ENCODE data around the gene BTN2A1. TPM values are rescaled to one million over a fixed set of nuclear protein-coding genes. Genes with fewer than 3 reads are reported as not detected.
"Not testable (repeated sequence)": the region's sequence is repeated elsewhere in the genome, so short reads cannot be mapped to it uniquely, and the experiment has no call there.

Gene BTN2A1
- total RNA-seq, 1 donor: 11.1 TPM

- Histone ChIP-seq H3K4me3 (ENCODE audit: low read length) (no peak overlapping the region), H3K4me1 (ENCODE audit: insufficient read depth, low read length) (peaks cover 15% of the 10 kb centered on the region), H3K9me3 (ENCODE audit: low read depth, low read length) (no peaks in the 10 kb centered on the region), H3K27me3 (ENCODE audit: insufficient read depth, low read length) (no peaks in the 10 kb centered on the region)
Observed at GRCh38 chr6:26447257-26447656, 10.5 kb upstream of the BTN2A1 start.

GRCh38 chr6:26450240-26450639 is 7.5 kb upstream of the BTN2A1 start:
- H3K9me3 ChIP-seq (ENCODE audit: low read depth, low read length): no peaks in the 10 kb centered on the region
- H3K27me3 ChIP-seq (ENCODE audit: insufficient read depth, low read length): no peaks in the 10 kb centered on the region
- H3K4me1 ChIP-seq (ENCODE audit: insufficient read depth, low read length): peaks cover 9% of the 10 kb centered on the region
- H3K4me3 ChIP-seq (ENCODE audit: low read length): no peak overlapping the region

- no peaks in the 10 kb centered on the region for H3K9me3 ChIP-seq (ENCODE audit: low read depth, low read length)
- no peak overlapping the region for H3K4me3 ChIP-seq (ENCODE audit: low read length)
- peaks cover 11% of the 10 kb centered on the region for H3K4me1 ChIP-seq (ENCODE audit: insufficient read depth, low read length)
- H3K27me3 ChIP-seq (ENCODE audit: insufficient read depth, low read length): no peaks in the 10 kb centered on the region
Observed at GRCh38 chr6:26452631-26453235, 5.0 kb upstream of the BTN2A1 start.

- H3K4me1 ChIP-seq (ENCODE audit: insufficient read depth, low read length): peaks cover 19% of the 10 kb centered on the region
- no peak overlapping the region for H3K4me3 ChIP-seq (ENCODE audit: low read length)
- no peaks in the 10 kb centered on the region for H3K27me3 ChIP-seq (ENCODE audit: insufficient read depth, low read length)
- no peaks in the 10 kb centered on the region for H3K9me3 ChIP-seq (ENCODE audit: low read depth, low read length)
Observed at GRCh38 chr6:26454631-26455030, 3.1 kb upstream of the BTN2A1 start.

GRCh38 chr6:26455357-26455970 is 2.3 kb upstream of the BTN2A1 start:
- Histone ChIP-seq H3K4me3 (ENCODE audit: low read length) (no peak overlapping the region), H3K4me1 (ENCODE audit: insufficient read depth, low read length) (peaks cover 27% of the 10 kb centered on the region), H3K9me3 (ENCODE audit: low read depth, low read length) (no peaks in the 10 kb centered on the region), H3K27me3 (ENCODE audit: insufficient read depth, low read length) (no peaks in the 10 kb centered on the region)

- Histone ChIP-seq H3K27me3 (ENCODE audit: insufficient read depth, low read length) (no peaks in the 10 kb centered on the region), H3K4me3 (ENCODE audit: low read length) (peak overlapping the region; percentile 83), H3K9me3 (ENCODE audit: low read depth, low read length) (no peaks in the 10 kb centered on the region), H3K4me1 (ENCODE audit: insufficient read depth, low read length) (peaks cover 46% of the 10 kb centered on the region)
Observed at GRCh38 chr6:26457264-26457805, 420 bp upstream of the BTN2A1 start.

GRCh38 chr6:26459023-26459810 is 1.5 kb downstream of the BTN2A1 start:
- peaks cover 50% of the 10 kb centered on the region for H3K4me1 ChIP-seq (ENCODE audit: insufficient read depth, low read length)
- H3K4me3 ChIP-seq (ENCODE audit: low read length): peak overlapping the region; percentile 83
- no peaks in the 10 kb centered on the region for H3K9me3 ChIP-seq (ENCODE audit: low read depth, low read length)
- no peaks in the 10 kb centered on the region for H3K27me3 ChIP-seq (ENCODE audit: insufficient read depth, low read length)

- not testable (repeated sequence) for H3K27me3 ChIP-seq (ENCODE audit: insufficient read depth, low read length); H3K4me3 ChIP-seq (ENCODE audit: low read length); H3K9me3 ChIP-seq (ENCODE audit: low read depth, low read length)
- peaks cover 61% of the 10 kb centered on the region for H3K4me1 ChIP-seq (ENCODE audit: insufficient read depth, low read length)
Observed at GRCh38 chr6:26461353-26461752, 3.6 kb downstream of the BTN2A1 start.

- Histone ChIP-seq H3K27me3 (ENCODE audit: insufficient read depth, low read length) (no peaks in the 10 kb centered on the region), H3K4me1 (ENCODE audit: insufficient read depth, low read length) (peaks cover 49% of the 10 kb centered on the region), H3K4me3 (ENCODE audit: low read length) (no peak overlapping the region), H3K9me3 (ENCODE audit: low read depth, low read length) (no peaks in the 10 kb centered on the region)
Observed at GRCh38 chr6:26464014-26464413, 6.3 kb downstream of the BTN2A1 start.

- H3K9me3 ChIP-seq (ENCODE audit: low read depth, low read length): no peaks in the 10 kb centered on the region
- H3K27me3 ChIP-seq (ENCODE audit: insufficient read depth, low read length): no peaks in the 10 kb centered on the region
- no peak overlapping the region for H3K4me3 ChIP-seq (ENCODE audit: low read length)
- H3K4me1 ChIP-seq (ENCODE audit: insufficient read depth, low read length): peaks cover 46% of the 10 kb centered on the region
Observed at GRCh38 chr6:26464416-26465131, 6.8 kb downstream of the BTN2A1 start.

GRCh38 chr6:26465776-26466175 is 8.0 kb downstream of the BTN2A1 start:
- Histone ChIP-seq H3K9me3 (ENCODE audit: low read depth, low read length) (no peaks in the 10 kb centered on the region), H3K4me1 (ENCODE audit: insufficient read depth, low read length) (peaks cover 34% of the 10 kb centered on the region), H3K4me3 (ENCODE audit: low read length) (no peak overlapping the region), H3K27me3 (ENCODE audit: insufficient read depth, low read length) (no peaks in the 10 kb centered on the region)

GRCh38 chr6:26468829-26469228 is 11.1 kb downstream of the BTN2A1 start:
- Histone ChIP-seq H3K4me3 (ENCODE audit: low read length) (no peak overlapping the region), H3K4me1 (ENCODE audit: insufficient read depth, low read length) (peaks cover 24% of the 10 kb centered on the region), H3K9me3 (ENCODE audit: low read depth, low read length) (no peaks in the 10 kb centered on the region), H3K27me3 (ENCODE audit: insufficient read depth, low read length) (no peaks in the 10 kb centered on the region)

GRCh38 chr6:26470643-26471042 is 12.9 kb downstream of the BTN2A1 start:
- Histone ChIP-seq H3K9me3 (ENCODE audit: low read depth, low read length) (no peaks in the 10 kb centered on the region), H3K4me3 (ENCODE audit: low read length) (no peak overlapping the region), H3K27me3 (ENCODE audit: insufficient read depth, low read length) (no peaks in the 10 kb centered on the region), H3K4me1 (ENCODE audit: insufficient read depth, low read length) (peaks cover 28% of the 10 kb centered on the region)

GRCh38 chr6:26471970-26472369 is 14.2 kb downstream of the BTN2A1 start:
- no peak overlapping the region for H3K4me3 ChIP-seq (ENCODE audit: low read length)

More at GRCh38 chr6:26471970-26472369, 14.2 kb downstream of the BTN2A1 start:
- Histone ChIP-seq H3K4me1 (ENCODE audit: insufficient read depth, low read length) (peaks cover 41% of the 10 kb centered on the region), H3K27me3 (ENCODE audit: insufficient read depth, low read length) (no peaks in the 10 kb centered on the region), H3K9me3 (ENCODE audit: low read depth, low read length) (no peaks in the 10 kb centered on the region)
